ENCODE results near the gene NDEL1. TPM values are rescaled to one million over a fixed set of nuclear protein-coding genes. Genes with fewer than 3 reads are reported as not detected.

Gene NDEL1
- total RNA-seq, 1 experiment from 2014 or later: 78.4 TPM

DNA sequence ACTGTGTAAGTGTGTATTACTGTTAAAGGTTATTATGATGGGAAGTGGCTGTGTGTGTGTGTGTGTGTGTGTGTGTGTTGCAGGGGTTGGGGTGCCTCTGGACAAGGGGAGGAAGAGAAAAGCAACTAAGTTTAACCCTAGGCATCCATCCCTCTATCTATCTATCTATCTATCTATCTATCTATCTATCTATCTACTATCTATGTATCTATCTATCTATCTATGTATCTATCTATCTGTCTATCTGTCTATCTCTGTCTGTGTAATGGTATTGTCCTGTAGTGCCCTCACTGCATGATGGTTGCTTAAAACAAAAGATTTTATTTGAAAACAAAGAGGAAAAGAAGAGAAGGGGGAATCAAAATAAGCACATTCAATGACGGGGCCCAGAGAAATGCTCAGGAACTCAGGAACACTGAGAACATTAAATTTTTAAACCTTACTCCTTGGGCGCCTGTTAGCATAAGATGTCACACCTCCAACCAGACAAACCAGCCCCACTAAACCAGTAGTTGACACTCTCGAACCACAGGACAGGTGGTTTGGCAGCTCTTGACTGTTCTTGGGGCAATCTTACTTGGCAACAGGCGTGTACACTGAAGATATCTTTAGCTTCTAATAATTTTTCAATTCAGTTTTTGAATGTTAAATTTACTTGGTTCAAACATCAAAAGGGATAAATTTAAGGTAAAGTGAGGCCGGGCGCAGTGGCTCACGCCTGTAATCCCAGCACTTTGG, 47.6 kb upstream of the NDEL1 start:
- H3K27ac ChIP-seq: no peak overlapping the region
- POLR2A ChIA-PET (ENCODE audit: unreplicated experiment): no interaction called here
- no peaks in the 10 kb centered on the region for H4K20me1 ChIP-seq (ENCODE audit: insufficient read depth)
- peaks cover 22% of the 10 kb centered on the region for H3F3A ChIP-seq (ENCODE audit: insufficient read depth, low read depth)
- no peak overlapping the region for H3K4me3 ChIP-seq
- H3K9me2 ChIP-seq (ENCODE audit: insufficient read depth): no peaks in the 10 kb centered on the region
- intact Hi-C loops (cut with micrococcal nuclease; ENCODE audit: unreplicated experiment): loop anchor here (10.0 kb wide), 2 partner anchors 203 to 1137 kb away; no protein-coding TSS in a partner anchor
- BruUV-seq (replicated peaks): no TSS peak
- H3K79me2 ChIP-seq (ENCODE audit: low read depth): no peaks in the 10 kb centered on the region
- no peak for TF ChIP-seq EZH2 (IDR thresholded peaks at IDR 0.05; ENCODE audit: low read depth)
- TF ChIP-seq, protein P1, sequence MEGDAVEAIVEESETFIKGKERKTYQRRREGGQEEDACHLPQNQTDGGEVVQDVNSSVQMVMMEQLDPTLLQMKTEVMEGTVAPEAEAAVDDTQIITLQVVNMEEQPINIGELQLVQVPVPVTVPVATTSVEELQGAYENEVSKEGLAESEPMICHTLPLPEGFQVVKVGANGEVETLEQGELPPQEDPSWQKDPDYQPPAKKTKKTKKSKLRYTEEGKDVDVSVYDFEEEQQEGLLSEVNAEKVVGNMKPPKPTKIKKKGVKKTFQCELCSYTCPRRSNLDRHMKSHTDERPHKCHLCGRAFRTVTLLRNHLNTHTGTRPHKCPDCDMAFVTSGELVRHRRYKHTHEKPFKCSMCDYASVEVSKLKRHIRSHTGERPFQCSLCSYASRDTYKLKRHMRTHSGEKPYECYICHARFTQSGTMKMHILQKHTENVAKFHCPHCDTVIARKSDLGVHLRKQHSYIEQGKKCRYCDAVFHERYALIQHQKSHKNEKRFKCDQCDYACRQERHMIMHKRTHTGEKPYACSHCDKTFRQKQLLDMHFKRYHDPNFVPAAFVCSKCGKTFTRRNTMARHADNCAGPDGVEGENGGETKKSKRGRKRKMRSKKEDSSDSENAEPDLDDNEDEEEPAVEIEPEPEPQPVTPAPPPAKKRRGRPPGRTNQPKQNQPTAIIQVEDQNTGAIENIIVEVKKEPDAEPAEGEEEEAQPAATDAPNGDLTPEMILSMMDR (conservative IDR thresholded peaks at IDR 0.05): no peak
- H3K4me2 ChIP-seq: no peak overlapping the region
- CTCF ChIA-PET: no interaction called here
- H3K4me1 ChIP-seq (replicated peaks; ENCODE audit: insufficient read depth): peaks cover 27% of the 10 kb centered on the region
- no peak for DNase-seq
- no peaks in the 10 kb centered on the region for H3K36me3 ChIP-seq (ENCODE audit: low read depth)
- no peaks in the 10 kb centered on the region for H3K9me3 ChIP-seq (ENCODE audit: insufficient read depth, low read depth)
- H2AFZ ChIP-seq: no peak overlapping the region
- no peaks in the 10 kb centered on the region for H3K27me3 ChIP-seq (ENCODE audit: insufficient read depth, low read depth)

- peaks cover 23% of the 10 kb centered on the region for H3K4me1 ChIP-seq (replicated peaks; ENCODE audit: insufficient read depth)
- H2AFZ ChIP-seq: no peak overlapping the region
- ChIA-PET POLR2A (ENCODE audit: unreplicated experiment) (interaction anchor here (0.6 to 0.9 kb wide), 2 partner anchors 47 to 170 kb away, joined by 3 read pairs; no protein-coding TSS in a partner anchor), CTCF (interaction anchor here (0.7 to 1.0 kb wide), 2 partner anchors 8 to 56 kb away, joined by 4 read pairs; partner anchors contain the start of gene RPL26)
- no peak overlapping the region for H3K4me3 ChIP-seq
- no peaks in the 10 kb centered on the region for H3K79me2 ChIP-seq (ENCODE audit: low read depth)
- H3K9me2 ChIP-seq (ENCODE audit: insufficient read depth): no peaks in the 10 kb centered on the region
- no peaks in the 10 kb centered on the region for H3K9me3 ChIP-seq (ENCODE audit: insufficient read depth, low read depth)
- DNase-seq: peak; percentile 78 to 79
- peak overlapping the region; percentile 15; the same call in 1 of the 2 replicates for H3K27ac ChIP-seq
- H3K4me2 ChIP-seq: peak overlapping the region; percentile 36
- no peaks in the 10 kb centered on the region for H4K20me1 ChIP-seq (ENCODE audit: insufficient read depth)
- BruUV-seq (replicated peaks): no TSS peak
- no peak for TF ChIP-seq EZH2 (IDR thresholded peaks at IDR 0.05; ENCODE audit: low read depth)
- TF ChIP-seq, protein P1 (conservative IDR thresholded peaks at IDR 0.05): no peak
- H3K36me3 ChIP-seq (ENCODE audit: low read depth): no peaks in the 10 kb centered on the region
- peaks cover 17% of the 10 kb centered on the region; the same call in 1 of the 2 replicates for H3F3A ChIP-seq (ENCODE audit: insufficient read depth, low read depth)
- intact Hi-C loops (cut with micrococcal nuclease; ENCODE audit: unreplicated experiment): no loop called here
- no peaks in the 10 kb centered on the region for H3K27me3 ChIP-seq (ENCODE audit: insufficient read depth, low read depth)
Observed at GRCh38 chr17:8391711-8392110, 44.0 kb upstream of the NDEL1 start.

DNA sequence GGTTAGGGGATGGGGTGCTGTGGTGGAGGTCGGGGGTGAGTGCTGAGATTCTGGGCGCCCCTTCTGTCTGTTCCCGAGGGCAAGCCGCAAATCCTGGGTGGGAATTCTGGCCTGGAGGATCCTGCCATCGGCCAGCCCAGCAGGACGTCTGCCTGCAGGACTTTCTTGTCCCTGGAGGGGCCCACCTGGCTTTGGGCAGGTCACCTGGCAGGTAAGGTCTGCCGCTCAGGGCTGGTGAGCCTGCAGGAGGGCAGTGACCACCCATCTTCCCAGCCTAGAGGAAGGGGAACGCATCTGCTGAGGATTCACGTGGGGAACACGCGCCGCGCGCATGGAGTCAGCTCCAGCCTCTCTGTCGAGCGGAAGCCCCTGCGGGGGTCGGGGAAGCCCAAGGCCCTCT, 43.4 kb upstream of the NDEL1 start:
- Histone ChIP-seq H3K27me3 (ENCODE audit: insufficient read depth, low read depth) (no peaks in the 10 kb centered on the region), H4K20me1 (ENCODE audit: insufficient read depth) (no peaks in the 10 kb centered on the region), H3K4me1 (replicated peaks; ENCODE audit: insufficient read depth) (peaks cover 25% of the 10 kb centered on the region), H3K9me2 (ENCODE audit: insufficient read depth) (no peaks in the 10 kb centered on the region), H3K27ac (peak overlapping the region; percentile 15; the same call in 1 of the 2 replicates), H3K36me3 (ENCODE audit: low read depth) (no peaks in the 10 kb centered on the region), H3K79me2 (ENCODE audit: low read depth) (no peaks in the 10 kb centered on the region), H2AFZ (no peak overlapping the region), H3K4me2 (peak overlapping the region; percentile 36; the same call in 1 of the 2 replicates), H3K9me3 (ENCODE audit: insufficient read depth, low read depth) (no peaks in the 10 kb centered on the region), H3F3A (ENCODE audit: insufficient read depth, low read depth) (peaks cover 17% of the 10 kb centered on the region; the same call in 1 of the 2 replicates), H3K4me3 (no peak overlapping the region)
- BruUV-seq (replicated peaks): TSS peak; percentile 14
- no peak for DNase-seq
- ChIA-PET POLR2A (ENCODE audit: unreplicated experiment) (interaction anchor here (0.6 to 0.9 kb wide), 3 partner anchors 37 to 170 kb away, joined by 3 read pairs; no protein-coding TSS in a partner anchor), CTCF (interaction anchor here (0.7 to 1.0 kb wide), 2 partner anchors 9 to 56 kb away, joined by 4 read pairs; partner anchors contain the start of gene RPL26)
- no peak for TF ChIP-seq EZH2 (IDR thresholded peaks at IDR 0.05; ENCODE audit: low read depth)
- TF ChIP-seq, protein P1 (conservative IDR thresholded peaks at IDR 0.05): no peak
- intact Hi-C loops (cut with micrococcal nuclease; ENCODE audit: unreplicated experiment): no loop called here
